GM10266 (cell line): ENCODE measurements around the gene DLGAP1.

Experiments
- DNase-seq: peaks from one replicate; pipeline ENCODE4 v3.0.0; 2012; ENCODE audit errors: extremely low spot score
- CTCF ChIP-seq: IDR thresholded peaks from 2 replicates; pipeline ENCODE4 v1.5.1; 2012; ENCODE audit warnings: mild to moderate bottlenecking, low read depth; ENCODE audit not compliant: control insufficient read depth, insufficient read depth; ENCODE audit errors: missing control alignments

The DLGAP1 gene

GRCh38 chr18:3759099-3759498 is 696.0 kb downstream of the DLGAP1 start:
- no peak for DNase-seq
- no peak for TF ChIP-seq CTCF

GRCh38 chr18:3758531-3758930 is 696.6 kb downstream of the DLGAP1 start:
- no peak for DNase-seq
- no peak for TF ChIP-seq CTCF

GRCh38 chr18:3757361-3757760 is 697.7 kb downstream of the DLGAP1 start:
- DNase-seq = no peak
- no peak for TF ChIP-seq CTCF

GRCh38 chr18:3753106-3753505 is 702.0 kb downstream of the DLGAP1 start:
- no peak for TF ChIP-seq CTCF

GRCh38 chr18:3748086-3748485 is 707.0 kb downstream of the DLGAP1 start:
- no peak for DNase-seq
- no peak for TF ChIP-seq CTCF

More at GRCh38 chr18:3753106-3753505, 702.0 kb downstream of the DLGAP1 start:
- no peak for DNase-seq

- no peak for DNase-seq
- TF ChIP-seq CTCF = no peak
Observed at GRCh38 chr18:3747176-3747973, 707.7 kb downstream of the DLGAP1 start.

- TF ChIP-seq CTCF = no peak
- no peak for DNase-seq
Observed at GRCh38 chr18:3742541-3742940, 712.6 kb downstream of the DLGAP1 start.
